ENCODE data around the gene DNAJC1.
A peak's percentile ranks its signal among the peaks of the same experiment; 100 is the strongest.

Gene DNAJC1

DNA sequence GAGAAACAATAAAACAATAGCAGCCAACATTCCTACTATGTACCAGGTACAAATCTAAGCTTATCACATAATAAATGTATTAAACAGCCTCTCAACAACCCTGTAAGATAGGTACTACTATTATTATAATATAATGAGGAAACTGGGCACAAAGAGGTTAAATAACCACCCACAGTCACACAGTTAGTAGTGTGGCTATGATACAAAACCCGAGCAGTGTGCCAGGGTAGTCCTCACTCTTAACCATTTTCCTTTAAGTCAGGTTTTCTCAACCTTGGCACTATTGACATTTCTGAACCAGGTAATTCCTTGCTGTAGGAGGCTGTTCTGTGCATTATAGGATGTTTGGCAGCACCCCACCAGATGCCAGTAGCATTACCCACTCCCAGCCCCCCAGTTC, 48.8 kb downstream of the DNAJC1 start:
- DNase-seq (ENCODE audit: low spot score): no peak
- TF ChIP-seq CTCF (IDR thresholded peaks at IDR 0.05; ENCODE audit: extremely low read depth, missing control alignments): no peak

- DNase-seq (ENCODE audit: low spot score): peak; percentile 29
- TF ChIP-seq CTCF (IDR thresholded peaks at IDR 0.05; ENCODE audit: extremely low read depth, missing control alignments): no peak
Measured at GRCh38 chr10:21954132-21954531, 49.4 kb downstream of the DNAJC1 start.

DNA sequence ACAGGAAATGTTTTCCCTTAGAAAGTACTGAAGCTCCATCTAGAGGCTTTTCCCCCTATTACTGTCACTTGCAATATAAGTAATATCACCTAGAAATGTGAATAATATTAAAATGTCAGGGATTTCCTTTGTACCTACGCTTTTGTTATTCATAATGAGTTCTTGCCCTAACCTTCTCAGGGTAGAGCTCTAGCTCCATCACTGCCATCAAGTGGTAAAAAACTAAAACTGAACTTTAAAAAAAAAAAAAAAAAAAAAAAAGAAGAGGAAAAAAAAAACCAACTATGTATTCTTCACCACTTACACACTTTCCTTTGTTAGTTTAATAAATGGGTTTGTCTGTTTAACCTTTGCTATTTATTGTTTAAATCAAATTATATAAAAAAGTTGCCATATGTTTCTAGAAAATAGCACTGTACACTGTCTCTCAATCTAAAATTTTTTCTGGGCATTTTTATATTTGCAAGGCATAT, 49.9 kb downstream of the DNAJC1 start:
- DNase-seq (ENCODE audit: low spot score): peak; percentile 48

DNA sequence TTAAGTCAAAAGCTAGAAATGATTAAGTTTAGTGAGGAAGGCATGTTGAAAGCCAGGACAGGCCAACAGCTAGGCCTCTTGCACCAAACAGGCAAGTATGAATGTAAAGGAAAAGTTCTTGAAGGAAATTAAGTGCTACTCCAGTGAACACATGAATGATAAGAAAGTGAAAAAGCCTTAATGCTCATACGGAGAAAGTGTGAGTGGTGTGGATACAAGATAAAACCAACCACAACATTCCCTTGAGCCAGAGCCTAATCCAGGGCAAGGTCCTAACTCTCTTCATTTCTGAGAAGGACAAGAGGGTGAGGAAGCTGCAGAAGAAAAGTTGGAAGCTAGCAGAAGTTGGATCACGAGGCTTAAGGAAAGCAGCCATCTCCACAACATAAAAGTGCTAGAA, 53.0 kb downstream of the DNAJC1 start:
- no peak for TF ChIP-seq CTCF (IDR thresholded peaks at IDR 0.05; ENCODE audit: extremely low read depth, missing control alignments)
- no peak for DNase-seq (ENCODE audit: low spot score)

More for the DNA sequence above, 49.9 kb downstream of the DNAJC1 start:
- TF ChIP-seq CTCF (IDR thresholded peaks at IDR 0.05; ENCODE audit: extremely low read depth, missing control alignments): no peak

- TF ChIP-seq CTCF (IDR thresholded peaks at IDR 0.05; ENCODE audit: extremely low read depth, missing control alignments): no peak
- DNase-seq (ENCODE audit: low spot score): no peak
Measured at GRCh38 chr10:21946946-21947345, 56.6 kb downstream of the DNAJC1 start.

DNA sequence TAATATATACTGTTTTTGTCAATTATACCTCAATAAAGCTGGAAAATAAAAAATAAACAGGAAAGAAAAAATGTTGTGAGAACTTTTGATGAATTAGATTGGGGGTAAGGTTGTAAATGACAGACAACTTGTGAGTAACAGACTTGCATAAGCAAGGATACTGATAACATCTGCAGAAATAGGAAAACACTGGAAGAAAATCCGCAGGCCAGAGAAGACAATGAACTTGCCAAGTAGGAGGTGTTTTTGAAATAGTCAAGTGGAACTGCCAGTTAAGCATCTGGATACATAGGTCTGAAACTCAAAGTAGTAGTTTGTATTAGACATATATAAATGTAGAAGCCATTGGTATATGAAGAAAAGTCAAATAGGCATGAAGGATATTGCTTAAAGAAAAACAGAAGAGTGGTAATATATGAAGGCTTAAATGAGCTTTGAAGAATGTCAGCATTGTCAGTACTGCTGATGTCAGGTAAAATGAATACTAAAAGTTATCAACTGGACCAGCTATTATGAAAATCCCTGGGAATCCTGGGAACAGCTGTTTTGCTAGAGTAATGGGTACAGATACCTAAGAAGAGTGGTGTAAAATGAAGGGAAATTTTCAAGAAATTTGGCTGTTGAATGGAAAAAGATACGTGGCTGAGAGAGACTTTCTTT, 58.7 kb downstream of the DNAJC1 start:
- DNase-seq (ENCODE audit: low spot score): no peak
- no peak for TF ChIP-seq CTCF (IDR thresholded peaks at IDR 0.05; ENCODE audit: extremely low read depth, missing control alignments)

- TF ChIP-seq CTCF (IDR thresholded peaks at IDR 0.05; ENCODE audit: extremely low read depth, missing control alignments): no peak
Measured at GRCh38 chr10:21943633-21944265, 59.8 kb downstream of the DNAJC1 start.

More at GRCh38 chr10:21943633-21944265, 59.8 kb downstream of the DNAJC1 start:
- DNase-seq (ENCODE audit: low spot score): no peak
